Left lobe of liver (tissue), 2 donors: ENCODE data around the gene UBE2N. TPM values are rescaled to one million over a fixed set of nuclear protein-coding genes. Genes with fewer than 3 reads are reported as not detected.
A peak's percentile ranks its signal among the peaks of the same experiment; 100 is the strongest.
"Not testable (repeated sequence)": the region's sequence is repeated elsewhere in the genome, so short reads cannot be mapped to it uniquely, and the experiment has no call there.

Experiments
- ATAC-seq: fragments of 200-7000 bp; cut with Tn5 transposase; one replicate; pipeline ENCODE4 v1.9.1; 2020; ENCODE audit warnings: mild to moderate bottlenecking, moderate library complexity
- DNase-seq: peaks from one replicate; pipeline ENCODE4 v3.0.0-alpha.2; 2020; ENCODE audit warnings: low spot score
- total RNA-seq: library from RNA; stranded (reverse); gene quantifications from one replicate; pipeline ENCODE4 v1.2.1, GENCODE V29; 2021
- donor health status: DM: no; HTN: no; CAD: no; lungs with moderate emphysema.
- donor health status: DM: no; HTN: yes; CAD: no.

UBE2N gene
- total RNA-seq, 1 donor from 2014 or later: 25.1 TPM

- no peak for DNase-seq
- no peak for ATAC-seq
Measured at GRCh38 chr12:93415723-93416464, 25.9 kb downstream of the UBE2N start.

DNA sequence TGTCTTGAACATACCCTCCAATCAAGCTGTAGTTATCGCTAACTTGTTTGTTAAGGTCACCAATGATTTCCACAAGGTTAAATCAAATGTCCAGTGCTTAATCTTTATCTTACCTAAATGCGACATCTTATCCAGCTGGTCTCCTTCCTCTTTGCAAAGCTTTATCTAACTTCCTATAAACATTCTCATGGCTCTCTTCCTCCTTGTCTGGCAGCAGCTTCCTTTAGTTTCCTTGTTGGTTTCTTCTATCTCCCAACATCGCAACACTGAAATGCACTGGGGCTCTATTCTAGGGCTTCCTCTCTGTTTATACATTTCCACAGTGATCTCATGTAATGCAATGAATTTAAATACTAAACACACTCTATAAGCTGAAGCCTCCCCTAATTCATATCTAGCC is 28.7 kb downstream of the UBE2N start:
- DNase-seq: no peak
- ATAC-seq: no peak

- not testable (repeated sequence) for DNase-seq, ATAC-seq
Measured at GRCh38 chr12:93412396-93412795, 29.4 kb downstream of the UBE2N start.

DNA sequence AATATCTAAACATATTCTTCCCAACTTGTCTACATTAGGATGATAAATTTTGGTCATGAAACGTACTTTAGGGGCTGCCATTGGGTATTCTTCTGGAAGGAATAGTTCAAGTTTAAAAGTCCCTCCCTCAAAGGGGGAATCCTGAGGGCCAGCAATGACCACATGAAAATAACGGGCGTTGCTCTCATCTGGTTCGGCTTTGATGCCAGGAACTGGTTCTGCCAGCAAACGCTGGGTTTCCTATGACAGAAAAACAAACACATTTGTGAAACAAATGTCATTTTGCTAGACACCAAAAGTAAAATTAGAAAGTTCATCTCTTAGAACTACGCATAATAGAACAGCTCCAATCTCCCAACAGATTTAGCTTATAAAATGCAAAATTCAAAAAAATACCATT is 30.7 kb downstream of the UBE2N start:
- DNase-seq: not testable (repeated sequence)
- peak; percentile 70 for ATAC-seq

GRCh38 chr12:93409343-93410187 is 32.2 kb downstream of the UBE2N start:
- not testable (repeated sequence) for ATAC-seq, DNase-seq

- DNase-seq (no peak), ATAC-seq (no peak)
Measured at GRCh38 chr12:93408813-93409212, 32.9 kb downstream of the UBE2N start.

DNA sequence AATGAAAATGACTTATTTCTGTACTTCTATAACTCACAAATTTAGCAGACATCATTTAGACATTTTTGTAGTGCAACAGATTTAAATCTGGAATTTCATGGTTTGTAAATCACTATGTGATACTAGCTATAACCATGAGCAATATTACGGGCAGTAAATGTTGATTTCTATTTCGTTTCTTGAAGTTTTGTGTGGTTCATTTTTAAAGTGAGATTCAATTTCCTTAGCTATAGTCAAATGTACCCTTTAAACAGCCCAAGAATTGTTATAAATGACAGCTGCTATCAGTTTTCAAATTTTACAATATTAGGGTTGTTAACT is 33.8 kb downstream of the UBE2N start:
- no peak for ATAC-seq
- DNase-seq: no peak

DNA sequence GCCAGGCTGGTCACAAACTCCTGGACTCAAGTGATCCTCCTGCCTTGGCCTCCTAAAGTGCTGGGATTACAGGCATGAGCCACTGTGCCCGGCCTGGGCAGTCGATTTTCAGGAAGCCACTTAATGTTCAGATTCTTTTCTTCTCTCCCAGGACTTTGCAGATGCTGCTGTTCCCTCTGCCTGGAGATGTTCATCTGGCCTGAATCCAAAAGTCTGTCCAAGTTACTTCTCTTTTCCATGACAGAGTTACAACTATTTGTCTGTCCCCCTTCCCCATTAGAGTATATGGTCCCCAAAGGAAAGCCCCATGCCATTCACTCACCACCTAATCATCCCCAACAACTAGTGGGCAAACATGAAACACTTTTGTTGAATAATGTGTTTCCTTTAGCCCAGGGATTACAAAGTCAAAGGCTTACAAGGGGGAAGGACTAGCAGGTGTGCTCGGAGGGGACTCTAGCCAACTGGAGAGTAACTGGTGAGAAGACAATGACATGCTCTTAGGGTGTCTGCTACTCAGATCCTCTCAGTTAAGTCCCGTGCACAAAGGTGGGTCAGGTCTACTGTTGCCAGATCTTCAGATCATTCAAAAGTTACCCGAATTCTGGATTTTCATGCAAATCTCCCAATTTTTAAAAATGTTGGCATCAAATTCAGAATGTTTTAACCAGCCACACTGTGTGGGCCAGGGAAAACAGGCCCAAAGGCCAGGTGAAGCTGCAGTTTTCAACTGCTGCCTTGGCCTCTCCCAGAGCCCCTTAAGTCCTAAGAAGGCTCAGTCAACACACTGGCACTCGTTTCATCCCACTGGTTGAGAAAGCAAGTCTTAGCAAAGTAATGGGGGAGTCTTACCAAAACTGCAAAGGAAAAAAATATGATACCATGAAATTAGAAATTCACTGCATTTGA is 34.4 kb downstream of the UBE2N start:
- DNase-seq: no peak
- no peak for ATAC-seq

GRCh38 chr12:93404961-93405849 is 36.5 kb downstream of the UBE2N start:
- DNase-seq (no peak), ATAC-seq (peak; percentile 51)

DNA sequence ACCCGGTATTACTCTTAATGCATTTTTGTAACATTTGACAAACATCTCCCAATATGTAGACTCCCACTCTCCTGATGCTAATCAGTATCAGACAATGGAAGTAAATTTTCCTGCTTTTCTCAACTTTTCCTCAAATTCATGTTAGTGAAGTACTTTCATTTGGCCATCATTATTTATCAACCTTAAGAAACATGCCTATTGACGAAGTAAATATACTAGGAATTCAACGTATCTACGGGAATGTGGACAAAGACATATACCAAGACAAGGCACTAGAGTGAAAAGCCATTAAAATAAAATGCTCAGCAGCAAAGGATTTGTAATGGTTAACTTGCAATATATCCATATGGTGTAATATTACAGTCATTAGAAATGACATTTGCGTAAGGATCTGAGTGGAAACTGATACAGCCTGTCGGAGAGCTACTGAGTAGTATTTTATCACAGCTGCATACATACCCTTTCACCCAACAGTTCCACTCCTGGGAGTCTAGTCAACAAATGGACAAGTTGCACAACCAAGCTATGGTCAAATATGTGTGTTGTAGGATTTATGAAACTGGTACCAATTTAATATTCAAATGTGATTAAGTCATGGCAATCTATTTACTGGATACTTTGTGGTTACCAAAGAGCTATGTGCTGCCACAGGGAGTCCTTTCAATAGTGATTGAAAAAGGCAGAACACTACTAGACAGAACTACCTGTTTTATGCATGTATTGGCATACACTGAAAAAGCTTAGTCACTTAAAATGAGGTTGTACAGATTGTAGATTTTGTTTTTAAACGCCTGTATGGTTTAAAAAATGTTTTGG is 37.6 kb downstream of the UBE2N start:
- DNase-seq (no peak), ATAC-seq (peak; percentile 86)

DNA sequence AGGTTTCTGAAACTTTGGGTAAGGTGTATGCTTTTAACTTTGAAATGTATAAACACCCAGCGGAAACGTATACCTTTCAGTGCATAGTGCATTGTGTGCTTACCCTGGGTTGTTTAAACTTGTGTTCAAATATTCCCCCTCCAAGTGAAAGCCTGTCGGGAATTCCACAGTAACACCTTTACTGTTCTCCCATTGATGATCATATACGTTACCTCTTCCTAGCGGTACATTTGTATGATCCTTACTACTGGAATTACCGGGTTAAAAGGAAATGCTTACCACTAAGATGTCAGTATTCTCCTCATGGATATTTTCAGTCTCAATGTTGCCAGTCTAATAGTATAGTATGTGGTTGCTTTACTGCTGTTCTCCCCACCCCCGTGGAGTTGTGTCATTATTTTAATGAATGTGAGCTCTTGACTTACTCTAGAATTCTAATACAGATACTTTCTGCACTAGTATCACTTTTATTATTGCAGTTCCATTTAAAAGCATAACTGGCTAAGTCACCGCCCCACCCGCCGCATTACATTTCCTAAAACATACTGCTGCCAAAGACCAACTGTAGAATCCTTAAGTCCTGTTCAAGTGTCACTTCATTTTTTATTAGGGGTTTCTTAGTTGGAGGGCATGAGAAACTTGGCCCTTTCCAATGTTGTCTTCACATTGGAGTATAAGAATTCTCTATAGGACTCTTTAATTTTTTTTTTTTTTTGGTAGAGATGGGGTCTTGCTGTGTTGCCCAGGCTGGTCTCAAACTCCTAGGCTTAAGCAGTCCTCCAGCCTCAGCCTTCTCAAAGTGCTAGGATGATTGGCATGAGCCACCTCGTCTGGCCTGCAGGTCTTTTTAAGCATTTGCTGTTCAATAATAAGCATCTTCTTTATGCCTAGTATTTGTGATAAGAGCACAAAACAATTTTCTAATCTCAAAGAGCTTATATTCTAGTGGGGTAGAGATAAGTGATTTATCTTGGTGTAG is 39.1 kb downstream of the UBE2N start:
- no peak for ATAC-seq
- DNase-seq: no peak

- DNase-seq: not testable (repeated sequence)
- peak; percentile 93 for ATAC-seq
Measured at GRCh38 chr12:93399183-93399863, 42.4 kb downstream of the UBE2N start.

GRCh38 chr12:93397412-93397811 is 44.3 kb downstream of the UBE2N start:
- ATAC-seq (peak; percentile 61), DNase-seq (no peak)

GRCh38 chr12:93393425-93393824 is 48.3 kb downstream of the UBE2N start:
- DNase-seq (no peak), ATAC-seq (no peak)

GRCh38 chr12:93390549-93391297 is 51.0 kb downstream of the UBE2N start:
- ATAC-seq: no peak

GRCh38 chr12:93390031-93390430 is 51.7 kb downstream of the UBE2N start:
- ATAC-seq: peak; percentile 45
- no peak for DNase-seq

More at GRCh38 chr12:93390549-93391297, 51.0 kb downstream of the UBE2N start:
- DNase-seq: no peak

GRCh38 chr12:93387780-93388179 is 54.0 kb downstream of the UBE2N start:
- no peak for ATAC-seq

More at GRCh38 chr12:93387780-93388179, 54.0 kb downstream of the UBE2N start:
- DNase-seq: no peak
